ENCODE measurements around the gene HOXA5.

The HOXA5 gene

DNA sequence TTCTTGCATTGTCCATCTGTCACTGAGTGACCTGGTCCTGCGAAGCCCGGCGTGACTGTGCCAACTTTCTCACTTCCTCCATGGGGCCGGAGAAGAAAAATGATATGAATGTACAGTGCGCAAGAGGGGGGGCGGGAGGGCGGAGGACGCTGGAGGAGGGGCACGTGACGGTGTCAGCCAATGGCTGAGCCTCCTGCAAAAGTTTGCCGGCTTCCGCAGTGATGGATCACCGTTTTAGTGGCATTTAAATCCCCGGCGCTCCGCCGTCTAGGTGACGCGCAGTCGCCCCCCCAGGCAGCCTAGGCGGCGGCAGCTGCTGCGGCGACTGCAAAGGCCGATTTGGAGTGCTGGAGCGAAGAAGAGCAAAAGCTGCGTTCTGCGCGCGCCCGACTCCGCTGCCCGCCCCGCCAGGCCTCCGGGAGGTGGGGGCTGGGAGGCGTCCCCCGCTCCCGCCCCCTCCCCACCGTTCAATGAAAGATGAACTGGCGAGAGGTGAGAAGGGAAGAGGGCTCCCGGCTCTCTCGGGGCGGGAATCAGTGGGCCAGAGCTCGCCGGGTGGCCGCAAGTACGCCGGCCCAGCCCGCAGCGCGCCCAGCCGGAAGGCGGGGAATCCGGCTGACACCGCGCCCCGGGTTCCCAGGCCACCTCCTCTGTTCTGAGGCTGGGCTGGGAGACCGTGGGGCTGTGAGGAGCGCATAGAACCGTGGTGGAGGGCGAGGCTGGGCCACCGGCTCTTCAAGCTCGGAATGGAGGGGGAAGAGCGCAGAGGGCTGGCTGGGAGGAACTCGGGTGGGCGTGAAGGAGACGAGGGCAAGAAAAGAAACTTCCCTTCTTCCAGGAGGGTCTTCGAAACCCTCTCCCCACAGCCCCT is 47.3 kb downstream of the HOXA5 start, which contains the start of gene HOXA1 (continued):
- no peak for TF ChIP-seq ZFP3 (tag by site-specific recombination; IDR thresholded peaks at IDR 0.05; ENCODE audit: low read depth)
- peak; percentile 53; the same call in 1 of the 2 replicates for TF ChIP-seq KLF10 (tag by site-specific recombination; IDR thresholded peaks at IDR 0.05)
- no peak for TF ChIP-seq ZNF645 (tag by site-specific recombination; IDR thresholded peaks at IDR 0.05)
- TF ChIP-seq ZXDB (tag by site-specific recombination; IDR thresholded peaks at IDR 0.05): 0 out of 2 replicates have a peak, but pooled peaks have one; percentile 25
- TF ChIP-seq ZNF391 (tag by site-specific recombination; IDR thresholded peaks at IDR 0.05; ENCODE audit: borderline replicate concordance, low read depth): no peak
- no peak for TF ChIP-seq ZNF624 (tag by site-specific recombination; IDR thresholded peaks at IDR 0.05)
- TF ChIP-seq, protein P1, sequence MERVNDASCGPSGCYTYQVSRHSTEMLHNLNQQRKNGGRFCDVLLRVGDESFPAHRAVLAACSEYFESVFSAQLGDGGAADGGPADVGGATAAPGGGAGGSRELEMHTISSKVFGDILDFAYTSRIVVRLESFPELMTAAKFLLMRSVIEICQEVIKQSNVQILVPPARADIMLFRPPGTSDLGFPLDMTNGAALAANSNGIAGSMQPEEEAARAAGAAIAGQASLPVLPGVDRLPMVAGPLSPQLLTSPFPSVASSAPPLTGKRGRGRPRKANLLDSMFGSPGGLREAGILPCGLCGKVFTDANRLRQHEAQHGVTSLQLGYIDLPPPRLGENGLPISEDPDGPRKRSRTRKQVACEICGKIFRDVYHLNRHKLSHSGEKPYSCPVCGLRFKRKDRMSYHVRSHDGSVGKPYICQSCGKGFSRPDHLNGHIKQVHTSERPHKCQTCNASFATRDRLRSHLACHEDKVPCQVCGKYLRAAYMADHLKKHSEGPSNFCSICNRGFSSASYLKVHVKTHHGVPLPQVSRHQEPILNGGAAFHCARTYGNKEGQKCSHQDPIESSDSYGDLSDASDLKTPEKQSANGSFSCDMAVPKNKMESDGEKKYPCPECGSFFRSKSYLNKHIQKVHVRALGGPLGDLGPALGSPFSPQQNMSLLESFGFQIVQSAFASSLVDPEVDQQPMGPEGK (tag by site-specific recombination; IDR thresholded peaks at IDR 0.05): peak; percentile 89
- TF ChIP-seq SP2 (tag by site-specific recombination; IDR thresholded peaks at IDR 0.05): peak; percentile 79
- no peak for TF ChIP-seq ZNF48 (tag by site-specific recombination; IDR thresholded peaks at IDR 0.05)
- TF ChIP-seq, protein P2, sequence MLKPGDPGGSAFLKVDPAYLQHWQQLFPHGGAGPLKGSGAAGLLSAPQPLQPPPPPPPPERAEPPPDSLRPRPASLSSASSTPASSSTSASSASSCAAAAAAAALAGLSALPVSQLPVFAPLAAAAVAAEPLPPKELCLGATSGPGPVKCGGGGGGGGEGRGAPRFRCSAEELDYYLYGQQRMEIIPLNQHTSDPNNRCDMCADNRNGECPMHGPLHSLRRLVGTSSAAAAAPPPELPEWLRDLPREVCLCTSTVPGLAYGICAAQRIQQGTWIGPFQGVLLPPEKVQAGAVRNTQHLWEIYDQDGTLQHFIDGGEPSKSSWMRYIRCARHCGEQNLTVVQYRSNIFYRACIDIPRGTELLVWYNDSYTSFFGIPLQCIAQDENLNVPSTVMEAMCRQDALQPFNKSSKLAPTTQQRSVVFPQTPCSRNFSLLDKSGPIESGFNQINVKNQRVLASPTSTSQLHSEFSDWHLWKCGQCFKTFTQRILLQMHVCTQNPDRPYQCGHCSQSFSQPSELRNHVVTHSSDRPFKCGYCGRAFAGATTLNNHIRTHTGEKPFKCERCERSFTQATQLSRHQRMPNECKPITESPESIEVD (tag by site-specific recombination; IDR thresholded peaks at IDR 0.05): 0 out of 2 replicates have a peak, but pooled peaks have one; percentile 4
- TF ChIP-seq KLF16 (tag by site-specific recombination; IDR thresholded peaks at IDR 0.05): no peak; the same call in 1 of the 2 replicates
- peak; percentile 78 for TF ChIP-seq OSR2 (tag by site-specific recombination; IDR thresholded peaks at IDR 0.05)
- TF ChIP-seq, protein P3, sequence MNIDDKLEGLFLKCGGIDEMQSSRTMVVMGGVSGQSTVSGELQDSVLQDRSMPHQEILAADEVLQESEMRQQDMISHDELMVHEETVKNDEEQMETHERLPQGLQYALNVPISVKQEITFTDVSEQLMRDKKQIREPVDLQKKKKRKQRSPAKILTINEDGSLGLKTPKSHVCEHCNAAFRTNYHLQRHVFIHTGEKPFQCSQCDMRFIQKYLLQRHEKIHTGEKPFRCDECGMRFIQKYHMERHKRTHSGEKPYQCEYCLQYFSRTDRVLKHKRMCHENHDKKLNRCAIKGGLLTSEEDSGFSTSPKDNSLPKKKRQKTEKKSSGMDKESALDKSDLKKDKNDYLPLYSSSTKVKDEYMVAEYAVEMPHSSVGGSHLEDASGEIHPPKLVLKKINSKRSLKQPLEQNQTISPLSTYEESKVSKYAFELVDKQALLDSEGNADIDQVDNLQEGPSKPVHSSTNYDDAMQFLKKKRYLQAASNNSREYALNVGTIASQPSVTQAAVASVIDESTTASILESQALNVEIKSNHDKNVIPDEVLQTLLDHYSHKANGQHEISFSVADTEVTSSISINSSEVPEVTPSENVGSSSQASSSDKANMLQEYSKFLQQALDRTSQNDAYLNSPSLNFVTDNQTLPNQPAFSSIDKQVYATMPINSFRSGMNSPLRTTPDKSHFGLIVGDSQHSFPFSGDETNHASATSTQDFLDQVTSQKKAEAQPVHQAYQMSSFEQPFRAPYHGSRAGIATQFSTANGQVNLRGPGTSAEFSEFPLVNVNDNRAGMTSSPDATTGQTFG (tag by site-specific recombination; IDR thresholded peaks at IDR 0.05; ENCODE audit: borderline replicate concordance): no peak
- TF ChIP-seq ZNF274 (IDR thresholded peaks at IDR 0.05; ENCODE audit: low read length): no peak
- no peak for TF ChIP-seq ZNF274 (tag by site-specific recombination; IDR thresholded peaks at IDR 0.05; ENCODE audit: borderline replicate concordance)
- 0 out of 2 replicates have a peak, but pooled peaks have one; percentile 59 for TF ChIP-seq HOXC10 (CRISPR knock-in tag; IDR thresholded peaks at IDR 0.05)
- peak; percentile 69; the same call in 1 of the 2 replicates for TF ChIP-seq ZEB2 (tag by site-specific recombination; IDR thresholded peaks at IDR 0.05)
- TF ChIP-seq ZNF670 (tag by site-specific recombination; IDR thresholded peaks at IDR 0.05; ENCODE audit: low read depth): no peak
- TF ChIP-seq ZFP37 (tag by site-specific recombination; IDR thresholded peaks at IDR 0.05): 0 out of 2 replicates have a peak, but pooled peaks have one; percentile 36
- peak; percentile 14; the same call in 1 of the 2 replicates for TF ChIP-seq ZSCAN30 (tag by site-specific recombination; IDR thresholded peaks at IDR 0.05)
- TF ChIP-seq IKZF3 (tag by site-specific recombination; IDR thresholded peaks at IDR 0.05): peak; percentile 32; the same call in 1 of the 2 replicates
- TF ChIP-seq ZFP69B (tag by site-specific recombination; IDR thresholded peaks at IDR 0.05): no peak
- no peak for TF ChIP-seq ZNF792 (tag by site-specific recombination; IDR thresholded peaks at IDR 0.05)
- TF ChIP-seq WT1 (tag by site-specific recombination; IDR thresholded peaks at IDR 0.05): 0 out of 2 replicates have a peak, but pooled peaks have one; percentile 34
- TF ChIP-seq SP3 (tag by site-specific recombination; IDR thresholded peaks at IDR 0.05): peak; percentile 45; the same call in 1 of the 2 replicates
- TF ChIP-seq ZSCAN23 (tag by site-specific recombination; IDR thresholded peaks at IDR 0.05): no peak
- no peak for TF ChIP-seq REPIN1 (tag by site-specific recombination; IDR thresholded peaks at IDR 0.05; ENCODE audit: low read depth)
